Stimulated activated CD4-positive, alpha-beta T cell treated with anti-CD3 and anti-CD28 coated beads, TNF-alpha, amount 100 ng/mL, for 24 hours (primary cell): ENCODE results near the gene MT1A.
A peak's percentile ranks its signal among the peaks of the same experiment; 100 is the strongest.

Experiments used
- DNase-seq, 3 experiments: peaks; one replicate each; pipeline ENCODE4 v3.0.0-alpha.2; 2020; ENCODE audit warnings: low read depth in 3 of 3

Gene MT1A

GRCh38 chr16:56631197-56631596, 7.3 kb upstream of the MT1A start:
- DNase-seq, result no peak

GRCh38 chr16:56631832-56632155, 6.7 kb upstream of the MT1A start:
- no peak for DNase-seq

- DNase-seq, result no peak
Measured at GRCh38 chr16:56632156-56632847, 6.2 kb upstream of the MT1A start, which contains the start of gene MT1M. MT1M (plus strand) TSS chr16:56632659; CDS start chr16:56632732, 73 bp downstream.

- DNase-seq, result no peak
Measured at GRCh38 chr16:56632848-56633365, 5.6 kb upstream of the MT1A start.

- DNase-seq, result no peak
Measured at GRCh38 chr16:56633535-56633934, 4.9 kb upstream of the MT1A start.

- DNase-seq, result no peak
Measured at GRCh38 chr16:56634715-56635440, 3.6 kb upstream of the MT1A start.

- DNase-seq, result no peak
Measured at GRCh38 chr16:56635441-56635967, 3.0 kb upstream of the MT1A start.

- DNase-seq, result no peak
Measured at GRCh38 chr16:56636616-56637413, 1.7 kb upstream of the MT1A start.

GRCh38 chr16:56639045-56639444, 579 bp downstream of the MT1A start:
- no peak for DNase-seq

GRCh38 chr16:56640076-56640475, 1.6 kb downstream of the MT1A start:
- DNase-seq, result no peak

GRCh38 chr16:56641166-56641565, 2.7 kb downstream of the MT1A start:
- DNase-seq, result no peak

- DNase-seq, result peak; percentile 51 to 77 (median 53)
Measured at GRCh38 chr16:56643080-56643778, 4.8 kb downstream of the MT1A start.

GRCh38 chr16:56643833-56644232, 5.4 kb downstream of the MT1A start:
- no peak for DNase-seq

- no peak for DNase-seq
Measured at GRCh38 chr16:56645311-56645710, 6.8 kb downstream of the MT1A start.

- DNase-seq, result no peak
Measured at GRCh38 chr16:56645838-56646237, 7.4 kb downstream of the MT1A start.

GRCh38 chr16:56647641-56648431, 9.4 kb downstream of the MT1A start:
- DNase-seq, result no peak

- DNase-seq, result no peak
Measured at GRCh38 chr16:56649271-56649670, 10.8 kb downstream of the MT1A start.

- no peak for DNase-seq
Measured at GRCh38 chr16:56649820-56650219, 11.4 kb downstream of the MT1A start.

- DNase-seq, result no peak
Measured at GRCh38 chr16:56651586-56651985, 13.1 kb downstream of the MT1A start, which contains the start of gene MT1B. MT1B (plus strand) TSS chr16:56651886; CDS start chr16:56651954, 68 bp downstream.

- no peak for DNase-seq
Measured at GRCh38 chr16:56652600-56652999, 14.1 kb downstream of the MT1A start.

GRCh38 chr16:56653218-56653617, 14.8 kb downstream of the MT1A start:
- DNase-seq, result no peak
